Lower leg skin (tissue), 4 donors: ENCODE results near the gene CRYL1. TPM values are rescaled to one million over a fixed set of nuclear protein-coding genes. Genes with fewer than 3 reads are reported as not detected.

ENCODE experiments used
- DNase-seq, 2 donors: peaks; one replicate each; pipeline ENCODE4 v3.0.0-alpha.2; 2019; ENCODE audit warnings: low spot score in 2 of 2
- H3K4me3 ChIP-seq: fragments of 200-600 bp; sonication (generic); 2 replicates; pipeline ENCODE4 v1.5.1; 2017; ENCODE audit warnings: mild to moderate bottlenecking, low read depth; ENCODE audit not compliant: poor library complexity, severe bottlenecking
- CTCF ChIP-seq, 3 donors: fragments of 450-650 bp; IDR thresholded peaks; one replicate each; pipeline ENCODE4 v1.5.1; 2016; ENCODE audit warnings: antibody characterized with exemption in 3 of 3, mild to moderate bottlenecking in 3 of 3, moderate library complexity in 2 of 3
- POLR2A ChIP-seq, 2 donors: fragments of 450-650 bp; IDR thresholded peaks; one replicate each; pipeline ENCODE4 v1.6.1; 2016 to 2017; ENCODE audit warnings: antibody characterized with exemption in 2 of 2, mild to moderate bottlenecking in 1 of 2, moderate library complexity in 1 of 2
- WGBS, 2 donors: methylation state at CpG; one replicate each; pipeline ENCODE4 v1.1.5; 2018; 5-methylcytosine and 5-hydroxymethylcytosine counted together
- intact Hi-C: fragments of 100-400 bp; cut with DNase I; formaldehyde crosslinking; loops from one replicate; pipeline ENCODE4 v1.15.0; 2023; ENCODE audit warnings: low total_unique reads
- total RNA-seq, 4 donors: library from RNA; depleted of rRNA; stranded (reverse); fragments of >200 nt; gene quantifications; one replicate each; pipeline ENCODE4 v1.1.0, GENCODE V29; 2016

Gene CRYL1
- total RNA-seq, 4 donors from 2014 or later, result 10.3 to 21.4 (median 16.8) TPM

GRCh38 chr13:20395061-20395916, 130.4 kb downstream of the CRYL1 start:
- TF ChIP-seq POLR2A (IDR thresholded peaks at IDR 0.05) (no peak), CTCF (IDR thresholded peaks at IDR 0.05) (no peak)
- DNase-seq, result peak in 1 of 2 donors; percentile 54
- 95% methylated on average over 26 of the region's 26 CpGs for WGBS, 2 donors
- intact Hi-C loops, result no loop called here
- no peak overlapping the region for H3K4me3 ChIP-seq

- intact Hi-C loops, result no loop called here
- H3K4me3 ChIP-seq, result no peak overlapping the region
- TF ChIP-seq POLR2A (IDR thresholded peaks at IDR 0.05) (no peak), CTCF (IDR thresholded peaks at IDR 0.05) (no peak)
- WGBS, 2 donors, result 74 to 82% methylated on average over 30 of the region's 30 CpGs
- peak in 1 of 2 donors; percentile 68 for DNase-seq
Observed at GRCh38 chr13:20394506-20394905, 131.2 kb downstream of the CRYL1 start.

- intact Hi-C loops, result no loop called here
- no peak overlapping the region for H3K4me3 ChIP-seq
- DNase-seq, result no peak
- TF ChIP-seq POLR2A (IDR thresholded peaks at IDR 0.05) (no peak), CTCF (IDR thresholded peaks at IDR 0.05) (no peak)
- WGBS, 2 donors, result 90% methylated on average over 8 of the region's 8 CpGs
Observed at GRCh38 chr13:20394169-20394501, 131.5 kb downstream of the CRYL1 start.

GRCh38 chr13:20393273-20394168, 132.1 kb downstream of the CRYL1 start:
- H3K4me3 ChIP-seq, result no peak overlapping the region
- intact Hi-C loops, result no loop called here
- WGBS, 2 donors, result 97 to 98% methylated on average over 10 of the region's 10 CpGs
- no peak for DNase-seq
- TF ChIP-seq POLR2A (IDR thresholded peaks at IDR 0.05) (no peak), CTCF (IDR thresholded peaks at IDR 0.05) (no peak)

- TF ChIP-seq CTCF (IDR thresholded peaks at IDR 0.05) (peak in 1 of 3 donors; percentile 6), POLR2A (IDR thresholded peaks at IDR 0.05) (no peak)
- 94% methylated on average over 4 of the region's 4 CpGs for WGBS, 2 donors
Observed at GRCh38 chr13:20392530-20392929, 133.1 kb downstream of the CRYL1 start.

More at GRCh38 chr13:20392530-20392929, 133.1 kb downstream of the CRYL1 start:
- peak in 1 of 2 donors; percentile 25 for DNase-seq
- H3K4me3 ChIP-seq, result no peak overlapping the region
- intact Hi-C loops, result no loop called here
